ENCODE results near the gene GABRB1.

GRCh38 chr4:47050761-47051725 is 19.7 kb downstream of the GABRB1 start:
- no peak for TF ChIP-seq EZH2 (IDR thresholded peaks at IDR 0.05; ENCODE audit: low read length, missing control alignments)
- no peak for TF ChIP-seq CTCF (conservative IDR thresholded peaks at IDR 0.05 in 1 of 2, IDR thresholded peaks at IDR 0.05 in 1 of 2; ENCODE audit: low read depth in 1 of 2, low read length in 2 of 2)

All from fibroblast of lung (primary cell).